NCI-H774 (cell line): ENCODE data around the gene MCTP1.
A peak's percentile ranks its signal among the peaks of the same experiment; 100 is the strongest.

Experiments used
- DNase-seq: peaks from one replicate; lab custom pipeline; 2025; lab: John Stamatoyannopoulos, UW

MCTP1 gene

GRCh38 chr5:94810877-94811276 is 474.0 kb downstream of the MCTP1 start:
- DNase-seq = no peak

GRCh38 chr5:94810281-94810680 is 474.6 kb downstream of the MCTP1 start:
- no peak for DNase-seq

- no peak for DNase-seq
Measured at GRCh38 chr5:94808497-94808896, 476.4 kb downstream of the MCTP1 start.

GRCh38 chr5:94807985-94808384 is 476.9 kb downstream of the MCTP1 start:
- DNase-seq = no peak

GRCh38 chr5:94802450-94802849 is 482.4 kb downstream of the MCTP1 start:
- DNase-seq = no peak

GRCh38 chr5:94796586-94796985 is 488.3 kb downstream of the MCTP1 start:
- no peak for DNase-seq

GRCh38 chr5:94793816-94794198 is 491.1 kb downstream of the MCTP1 start:
- no peak for DNase-seq

GRCh38 chr5:94793113-94793815 is 491.6 kb downstream of the MCTP1 start:
- DNase-seq = no peak

- DNase-seq = no peak
Measured at GRCh38 chr5:94791829-94792228, 493.1 kb downstream of the MCTP1 start.

GRCh38 chr5:94788527-94788926 is 496.4 kb downstream of the MCTP1 start:
- no peak for DNase-seq

GRCh38 chr5:94784536-94785505 is 500.1 kb downstream of the MCTP1 start:
- DNase-seq = no peak

- no peak for DNase-seq
Measured at GRCh38 chr5:94782383-94782782, 502.5 kb downstream of the MCTP1 start.

- DNase-seq = no peak
Measured at GRCh38 chr5:94779684-94780083, 505.2 kb downstream of the MCTP1 start.

- peak; percentile 42 for DNase-seq
Measured at GRCh38 chr5:94778732-94779131, 506.2 kb downstream of the MCTP1 start.

GRCh38 chr5:94778299-94778698 is 506.6 kb downstream of the MCTP1 start:
- DNase-seq = peak; percentile 40

- no peak for DNase-seq
Measured at GRCh38 chr5:94777056-94777880, 507.6 kb downstream of the MCTP1 start.

- no peak for DNase-seq
Measured at GRCh38 chr5:94776167-94776566, 508.7 kb downstream of the MCTP1 start.

GRCh38 chr5:94775088-94775487 is 509.8 kb downstream of the MCTP1 start:
- DNase-seq = no peak

GRCh38 chr5:94771742-94772141 is 513.2 kb downstream of the MCTP1 start:
- DNase-seq = no peak

- no peak for DNase-seq
Measured at GRCh38 chr5:94769996-94770395, 514.9 kb downstream of the MCTP1 start.

GRCh38 chr5:94761786-94762185 is 523.1 kb downstream of the MCTP1 start:
- DNase-seq = no peak

GRCh38 chr5:94761055-94761454 is 523.8 kb downstream of the MCTP1 start:
- no peak for DNase-seq
